Measurements from ENCODE around the gene PYGO1.
"Not testable (repeated sequence)": the region's sequence is repeated elsewhere in the genome, so short reads cannot be mapped to it uniquely, and the experiment has no call there.

Gene PYGO1

GRCh38 chr15:55573224-55573623, 14.9 kb downstream of the PYGO1 start:
- no peak for DNase-seq (ENCODE audit: low read depth)

DNA sequence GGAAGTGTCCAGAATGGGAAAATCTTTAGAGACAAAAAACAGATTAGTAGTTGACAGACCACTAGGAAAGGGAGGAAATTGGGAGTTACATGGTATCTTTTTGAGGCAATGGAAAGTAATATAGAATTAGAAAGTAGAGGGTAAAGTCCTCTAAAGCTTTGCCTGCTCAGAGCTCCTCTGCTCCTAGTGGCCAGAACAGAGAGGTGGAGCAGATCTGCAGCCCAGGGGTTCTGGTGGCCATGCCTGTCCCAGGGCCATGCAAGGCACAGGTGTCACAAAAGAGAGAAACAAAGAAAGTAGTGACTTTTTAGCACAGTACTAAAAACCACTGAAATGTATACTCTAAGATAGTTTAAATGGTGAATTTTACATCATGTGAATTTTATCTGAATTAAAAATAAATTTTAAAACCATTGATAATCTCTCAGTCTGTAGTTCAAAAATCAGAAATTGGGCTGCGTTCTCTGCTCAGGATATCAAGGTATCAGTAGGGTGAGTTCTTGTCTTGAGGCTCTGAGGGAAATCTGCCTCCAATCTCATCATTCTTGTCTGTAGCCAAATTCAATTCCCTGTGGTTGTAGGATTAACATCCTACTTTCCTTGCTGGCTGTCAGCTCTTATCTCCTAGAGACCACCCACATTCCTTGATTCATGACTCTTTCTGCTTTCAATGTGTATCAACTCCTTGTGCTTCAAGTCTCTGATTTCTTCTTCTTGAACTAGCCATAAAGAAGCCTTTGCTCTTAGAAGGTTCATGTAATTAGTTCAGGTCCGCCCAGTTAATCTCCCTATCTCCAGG, 23.6 kb downstream of the PYGO1 start:
- no peak for DNase-seq (ENCODE audit: low read depth)

DNA sequence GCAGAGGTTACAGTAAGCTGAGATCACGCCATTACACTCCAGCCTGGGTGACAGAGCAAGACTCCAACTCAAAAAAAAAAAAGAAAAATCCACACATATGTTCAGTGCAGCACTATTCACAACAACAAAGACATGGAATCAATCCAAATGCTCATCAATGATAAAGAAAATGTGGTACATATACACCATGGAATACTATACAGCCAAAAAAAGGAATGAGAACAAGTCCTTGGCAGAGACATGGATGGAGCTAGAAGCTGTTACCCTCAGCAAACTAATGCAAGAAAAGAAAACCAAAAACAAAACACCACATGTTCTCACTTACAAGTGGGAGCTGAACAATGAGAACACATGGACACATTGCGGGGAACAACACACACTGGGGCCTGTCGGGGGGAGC, 25.5 kb downstream of the PYGO1 start:
- no peak for DNase-seq (ENCODE audit: low read depth)

DNA sequence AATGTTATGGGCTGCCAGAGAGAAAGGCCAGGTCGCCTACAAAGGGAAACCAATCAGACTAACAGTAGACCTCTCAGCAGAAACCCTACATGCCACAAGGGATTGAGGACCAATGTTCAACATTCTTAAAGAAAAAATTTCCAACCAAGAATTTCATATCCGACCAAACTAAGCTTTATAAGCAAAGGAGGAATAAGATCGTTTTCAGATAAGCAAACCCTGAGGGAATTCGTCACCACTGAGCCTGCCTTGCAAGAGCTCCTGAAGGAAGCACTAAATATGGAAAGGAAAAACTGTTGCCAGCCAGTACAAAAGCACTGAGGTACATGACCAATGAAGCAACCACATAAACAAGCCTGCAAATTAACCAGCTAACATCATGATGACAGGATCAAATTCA, 33.1 kb downstream of the PYGO1 start:
- DNase-seq (ENCODE audit: low read depth) = no peak

- no peak for DNase-seq (ENCODE audit: low read depth)
These were observed 35.2 kb downstream of the PYGO1 start for GRCh38 chr15:55552926-55553325.

- DNase-seq (ENCODE audit: low read depth) = no peak
These were observed 35.7 kb downstream of the PYGO1 start for GRCh38 chr15:55552451-55552850.

DNA sequence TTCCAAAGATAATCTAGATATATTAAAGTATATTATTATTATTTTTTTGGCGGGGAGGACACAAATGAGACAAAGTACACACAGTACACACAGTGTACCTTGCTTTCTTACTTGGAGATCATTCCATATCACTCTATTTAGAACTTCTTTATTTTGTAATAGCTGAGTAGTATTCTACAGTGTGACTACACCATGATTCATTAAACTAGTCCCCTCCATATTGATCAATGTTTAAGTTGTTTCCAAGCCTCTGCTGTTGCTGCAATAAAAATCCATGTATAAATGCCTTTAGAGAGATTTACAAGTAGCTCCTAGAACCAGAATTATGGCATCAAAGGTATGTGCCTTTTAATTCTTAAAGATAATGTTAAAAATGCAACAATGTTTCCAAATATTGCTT, 38.8 kb downstream of the PYGO1 start:
- DNase-seq (ENCODE audit: low read depth) = no peak

- DNase-seq (ENCODE audit: low read depth) = no peak
These were observed 41.4 kb downstream of the PYGO1 start for GRCh38 chr15:55546718-55547117.

GRCh38 chr15:55535436-55535835, 52.7 kb downstream of the PYGO1 start:
- no peak for DNase-seq (ENCODE audit: low read depth)

GRCh38 chr15:55532944-55533343, 55.2 kb downstream of the PYGO1 start:
- no peak for DNase-seq (ENCODE audit: low read depth)

- no peak for DNase-seq (ENCODE audit: low read depth)
These were observed 57.3 kb downstream of the PYGO1 start for GRCh38 chr15:55530861-55531313.

DNA sequence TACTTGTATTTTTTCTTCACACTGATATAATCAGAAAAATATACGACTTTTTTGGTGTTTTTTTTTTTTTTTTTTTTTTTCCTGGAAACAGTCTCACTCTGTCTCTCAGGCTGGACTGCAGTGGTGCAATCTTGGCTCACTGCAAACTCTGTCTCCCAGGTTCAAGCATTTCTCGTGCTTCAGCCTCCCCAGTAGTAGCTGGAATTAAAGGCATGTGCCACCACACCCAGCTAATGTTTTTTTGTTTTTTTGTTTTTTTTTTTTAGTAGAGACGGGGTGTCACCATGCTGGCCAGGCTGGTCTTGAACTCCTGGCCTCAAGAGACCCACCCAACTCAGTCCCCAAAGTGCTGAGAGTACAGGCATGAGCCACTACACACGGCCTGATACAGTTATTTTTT, 59.3 kb downstream of the PYGO1 start:
- no peak for DNase-seq (ENCODE audit: low read depth)

GRCh38 chr15:55527150-55527549, 61.0 kb downstream of the PYGO1 start:
- DNase-seq (ENCODE audit: low read depth) = no peak

DNA sequence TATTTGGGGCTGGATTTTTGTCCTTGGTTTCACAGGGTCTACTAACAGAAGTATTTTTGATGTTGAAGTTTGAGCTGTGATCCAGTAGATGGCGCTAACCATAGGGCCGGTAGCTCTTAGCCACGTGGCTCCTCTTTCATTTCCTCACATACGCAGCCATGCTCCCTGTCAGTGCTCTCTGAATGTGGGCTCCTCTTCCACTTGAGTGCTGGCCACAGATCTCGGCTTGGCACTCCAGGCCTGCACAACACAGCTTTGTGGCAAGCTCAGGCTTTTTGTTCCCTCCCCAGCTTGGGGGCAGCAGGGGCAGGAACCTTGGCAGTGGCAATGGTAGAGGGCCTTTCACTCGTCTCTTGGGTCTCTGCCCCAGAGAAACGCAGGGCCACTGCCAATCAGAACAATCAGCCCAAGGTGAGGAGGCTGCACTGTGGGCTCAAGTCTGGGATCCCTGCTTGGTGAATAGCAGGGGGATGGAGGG, 61.5 kb downstream of the PYGO1 start:
- DNase-seq (ENCODE audit: low read depth) = no peak

- DNase-seq (ENCODE audit: low read depth) = no peak
These were observed 65.2 kb downstream of the PYGO1 start for GRCh38 chr15:55522742-55523450.

DNA sequence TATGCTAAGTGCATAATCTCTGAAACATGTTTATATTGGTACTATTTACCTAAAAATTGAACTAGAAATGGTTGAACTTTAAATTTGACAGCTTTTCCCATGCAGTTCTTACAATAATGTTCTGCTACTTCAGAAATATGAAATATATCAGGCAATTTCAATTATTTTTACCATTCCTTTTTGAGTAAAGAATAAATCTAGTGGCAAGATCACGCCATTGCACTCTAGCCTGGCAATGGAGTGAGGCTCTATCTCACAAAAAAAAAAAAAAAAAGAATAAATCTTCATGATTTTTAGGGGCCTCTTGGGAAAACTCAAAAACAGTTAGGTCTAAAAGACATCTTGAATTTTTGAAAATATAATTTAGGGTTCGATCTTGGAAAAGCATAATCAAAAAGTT, 69.5 kb downstream of the PYGO1 start:
- DNase-seq (ENCODE audit: low read depth) = no peak

GRCh38 chr15:55518009-55518408, 70.1 kb downstream of the PYGO1 start:
- DNase-seq (ENCODE audit: low read depth) = no peak

- DNase-seq (ENCODE audit: low read depth) = no peak
These were observed 72.0 kb downstream of the PYGO1 start for GRCh38 chr15:55515991-55516776.

DNA sequence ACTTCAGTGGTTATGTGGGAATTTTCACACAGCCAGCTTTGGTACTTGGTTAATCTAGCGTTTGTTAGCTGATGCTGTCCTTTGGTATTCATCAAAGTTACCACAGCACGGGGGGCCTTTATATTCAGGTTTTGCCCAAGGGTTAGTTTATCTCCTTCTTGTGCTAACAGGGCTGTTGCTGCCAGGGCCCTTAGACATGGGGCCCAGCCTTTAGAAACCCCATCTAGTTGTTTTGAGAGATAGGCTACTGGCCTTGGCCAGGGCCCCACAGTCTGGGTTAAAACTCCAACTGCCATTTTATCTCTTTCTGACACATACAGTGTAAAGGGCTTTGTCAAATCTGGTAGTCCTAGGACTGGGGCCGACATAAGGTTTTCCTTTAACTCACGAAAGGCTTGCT, 72.7 kb downstream of the PYGO1 start:
- DNase-seq (ENCODE audit: low read depth) = no peak

DNA sequence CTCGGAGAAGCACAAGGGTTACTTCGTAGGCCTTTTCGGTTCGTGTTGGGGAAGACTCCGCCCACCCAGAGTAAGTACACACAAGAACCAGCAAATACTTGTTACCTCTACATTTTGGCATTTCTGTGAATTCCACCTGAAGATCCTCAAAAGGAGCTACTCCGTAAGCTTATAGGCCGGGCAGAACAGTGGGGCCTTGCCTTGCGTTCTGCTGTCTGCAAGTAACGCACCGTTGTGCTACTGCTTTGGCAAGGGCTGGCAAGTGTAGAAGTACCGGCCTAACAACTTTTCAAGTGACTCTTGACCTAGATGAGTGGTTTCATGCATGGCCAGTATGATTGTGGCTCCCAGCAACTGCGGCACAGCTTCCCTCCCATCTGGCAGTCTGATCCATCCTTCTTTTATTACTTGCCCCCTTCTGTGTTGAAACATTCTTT, 73.7 kb downstream of the PYGO1 start:
- DNase-seq (ENCODE audit: low read depth) = no peak

DNA sequence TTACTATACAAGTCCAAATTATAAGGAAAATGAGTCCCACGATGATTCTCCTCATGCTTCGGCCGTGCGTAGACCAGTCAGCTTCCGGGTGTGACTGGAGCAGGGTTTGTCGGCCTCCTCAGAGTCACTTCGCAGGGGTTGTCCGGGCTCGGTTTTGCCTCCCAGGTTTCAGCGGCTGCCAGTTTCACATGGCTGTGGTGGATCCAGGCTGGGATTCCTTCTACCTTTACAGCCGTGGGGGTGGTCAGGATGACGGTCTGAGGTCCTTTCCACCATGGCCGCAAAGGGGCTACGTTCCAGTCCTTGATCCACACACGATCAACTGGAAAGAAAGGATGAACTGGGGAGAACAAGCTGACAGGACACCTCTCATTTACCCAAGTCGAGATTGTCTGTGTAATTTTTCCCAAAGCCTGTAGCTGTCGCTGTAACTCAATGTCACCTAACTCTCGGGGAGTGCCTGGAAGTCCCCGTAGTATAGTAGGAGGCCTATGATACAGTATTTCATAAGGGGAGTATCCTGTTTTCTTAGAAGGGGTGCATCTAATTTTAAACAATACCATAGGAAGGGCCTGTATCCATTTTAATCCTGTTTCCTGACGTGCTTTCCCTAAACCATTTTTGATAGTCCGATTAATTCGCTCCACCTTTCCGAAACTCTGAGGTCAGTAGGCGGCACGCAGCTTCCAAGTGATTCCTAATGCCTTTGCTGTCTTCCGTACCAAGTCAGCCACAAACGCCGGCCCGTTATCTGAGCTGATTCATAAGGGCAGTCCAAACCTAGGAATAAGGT, 74.3 kb downstream of the PYGO1 start:
- not testable (repeated sequence) for DNase-seq (ENCODE audit: low read depth)

- no peak for DNase-seq (ENCODE audit: low read depth)
These were observed 75.0 kb downstream of the PYGO1 start for GRCh38 chr15:55513152-55513551.

All from T follicular helper cell (primary cell).